Activated CD8-positive, alpha-beta memory T cell treated with anti-CD3 and anti-CD28 coated beads, Interleukin-2, amount 50 U/mL, for 1 hour (primary cell): ENCODE data around the gene SCN8A.
"Not testable (repeated sequence)": the region's sequence is repeated elsewhere in the genome, so short reads cannot be mapped to it uniquely, and the experiment has no call there.

ENCODE experiments used
- DNase-seq: peaks from one replicate; pipeline ENCODE4 v3.0.0-alpha.2; 2020; ENCODE audit errors: extremely low read depth

The SCN8A gene

GRCh38 chr12:51814311-51815088 lies 223.5 kb downstream of the SCN8A start:
- DNase-seq: no peak

- DNase-seq: no peak
Measured at GRCh38 chr12:51815571-51815970, 224.5 kb downstream of the SCN8A start.

- DNase-seq: no peak
Measured at GRCh38 chr12:51817027-51817953, 226.3 kb downstream of the SCN8A start.

GRCh38 chr12:51818086-51818485 lies 227.1 kb downstream of the SCN8A start:
- no peak for DNase-seq

- DNase-seq: no peak
Measured at GRCh38 chr12:51818566-51819300, 227.7 kb downstream of the SCN8A start.

- no peak for DNase-seq
Measured at GRCh38 chr12:51819736-51820525, 228.9 kb downstream of the SCN8A start.

GRCh38 chr12:51820526-51821439 lies 229.8 kb downstream of the SCN8A start:
- peak; percentile 58 for DNase-seq

GRCh38 chr12:51821440-51822260 lies 230.6 kb downstream of the SCN8A start:
- DNase-seq: no peak

GRCh38 chr12:51822261-51822616 lies 231.2 kb downstream of the SCN8A start:
- DNase-seq: no peak

GRCh38 chr12:51822956-51823355 lies 231.9 kb downstream of the SCN8A start:
- no peak for DNase-seq

GRCh38 chr12:51823875-51824565 lies 233.0 kb downstream of the SCN8A start:
- no peak for DNase-seq

- DNase-seq: no peak
Measured at GRCh38 chr12:51825216-51825615, 234.2 kb downstream of the SCN8A start.

- DNase-seq: no peak
Measured at GRCh38 chr12:51826881-51827280, 235.8 kb downstream of the SCN8A start.

GRCh38 chr12:51827925-51828818 lies 237.1 kb downstream of the SCN8A start:
- no peak for DNase-seq

GRCh38 chr12:51829011-51829481 lies 238.0 kb downstream of the SCN8A start:
- no peak for DNase-seq

- no peak for DNase-seq
Measured at GRCh38 chr12:51829641-51830040, 238.6 kb downstream of the SCN8A start.

- not testable (repeated sequence) for DNase-seq
Measured at GRCh38 chr12:51831817-51832216, 240.8 kb downstream of the SCN8A start.
